Measurements from ENCODE around the gene PIR.
A peak's percentile ranks its signal among the peaks of the same experiment; 100 is the strongest.

The PIR gene

GRCh38 chrX:15350329-15350996, 142.7 kb downstream of the PIR start:
- no peak for DNase-seq

GRCh38 chrX:15349046-15349445, 144.1 kb downstream of the PIR start:
- DNase-seq: peak in 23 of 58 donors; percentile 0 to 73 (median 4)

- DNase-seq: no peak
These were observed 147.2 kb downstream of the PIR start for GRCh38 chrX:15345976-15346375.

- DNase-seq: no peak
These were observed 149.0 kb downstream of the PIR start for GRCh38 chrX:15344106-15344505.

- no peak for DNase-seq
These were observed 150.1 kb downstream of the PIR start for GRCh38 chrX:15343075-15343476.

- DNase-seq: no peak
These were observed 152.3 kb downstream of the PIR start for GRCh38 chrX:15340867-15341266.

- DNase-seq: peak in 6 of 58 donors; percentile 0 to 36 (median 7)
These were observed 157.1 kb downstream of the PIR start for GRCh38 chrX:15336023-15336413.

GRCh38 chrX:15335135-15336022, 157.8 kb downstream of the PIR start, which contains the start of gene PIGA:
Gene PIGA, minus strand, starts transcription at chrX:15335523. Its CDS starts 3,593 bp downstream, at chrX:15331930.
- peak; percentile 24 to 96 (median 91) for DNase-seq
